ENCODE measurements around the gene GPLD1.

The GPLD1 gene

DNA sequence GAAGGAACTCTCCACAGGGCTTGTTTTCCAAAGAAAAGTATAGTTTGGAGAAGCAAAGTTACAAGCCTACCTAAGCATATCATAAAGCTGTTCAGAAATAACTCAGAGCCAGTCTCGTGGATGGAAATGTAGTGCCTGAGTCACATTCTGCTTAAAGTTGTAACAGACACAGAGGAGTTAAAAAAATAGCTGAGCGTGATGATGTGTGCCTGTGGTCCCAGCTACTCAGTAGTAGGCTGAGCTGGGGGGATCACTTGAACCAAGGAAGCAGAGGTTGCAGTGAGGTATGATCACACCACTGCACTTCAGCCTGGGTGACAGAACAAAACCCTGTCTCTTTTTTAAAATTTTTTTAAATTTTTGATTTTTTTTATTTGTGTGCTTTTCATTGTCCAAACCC lies 12.0 kb upstream of the GPLD1 start:
- no peak for DNase-seq (ENCODE audit: low spot score)

DNA sequence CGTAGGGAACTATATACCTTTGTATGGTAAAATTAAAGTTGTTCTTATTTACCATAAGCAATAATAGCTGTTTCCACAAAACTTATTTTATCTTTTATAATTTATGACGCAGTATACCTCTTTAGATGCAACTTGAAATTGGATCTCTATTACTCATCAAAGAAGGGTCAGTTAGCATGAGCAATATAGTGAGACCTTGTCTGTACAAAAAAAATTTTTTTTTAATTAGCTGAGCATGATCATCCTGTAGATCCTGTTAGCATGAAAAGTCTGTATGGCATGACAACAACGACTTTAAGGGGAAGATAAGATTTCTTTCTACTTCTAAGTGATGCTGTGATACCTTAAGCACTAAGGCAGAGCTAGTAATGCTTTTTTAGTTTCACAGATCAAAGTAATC lies 11.3 kb upstream of the GPLD1 start:
- DNase-seq (ENCODE audit: low spot score), result no peak

DNA sequence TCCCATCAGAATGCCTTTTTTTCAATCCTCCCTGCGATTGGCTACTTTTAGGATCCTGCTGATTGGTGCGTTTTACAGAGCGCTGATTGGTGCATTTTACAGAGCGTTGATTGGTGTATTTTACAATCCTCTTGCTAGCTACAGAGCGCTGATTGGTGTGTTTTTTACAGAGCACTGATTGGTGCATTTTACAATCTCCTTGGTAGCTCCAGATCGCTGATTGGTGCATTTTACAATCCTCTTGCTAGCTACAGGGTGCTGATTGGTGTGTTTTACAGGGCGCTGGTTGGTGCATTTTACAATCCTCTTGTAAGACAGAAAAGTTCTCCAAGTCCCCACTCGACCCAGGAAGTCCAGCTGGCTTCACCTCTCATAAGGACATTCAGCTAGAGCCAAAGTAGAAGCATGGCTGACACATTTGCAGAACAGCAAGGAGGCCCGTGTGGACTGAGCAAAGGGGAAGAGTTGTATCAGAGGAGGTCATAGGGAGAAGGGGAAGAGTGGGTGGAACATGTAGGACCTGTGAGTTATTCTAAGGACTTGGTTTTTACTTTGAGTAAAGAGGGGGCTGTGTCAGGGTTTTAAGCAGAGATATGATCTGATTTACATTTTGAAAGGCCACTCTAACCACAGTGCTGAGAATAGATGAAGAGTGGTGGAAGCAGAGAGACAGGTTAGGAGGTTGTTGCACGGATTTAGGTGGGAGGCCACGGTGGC lies 8.0 kb upstream of the GPLD1 start:
- no peak for DNase-seq (ENCODE audit: low spot score)

DNA sequence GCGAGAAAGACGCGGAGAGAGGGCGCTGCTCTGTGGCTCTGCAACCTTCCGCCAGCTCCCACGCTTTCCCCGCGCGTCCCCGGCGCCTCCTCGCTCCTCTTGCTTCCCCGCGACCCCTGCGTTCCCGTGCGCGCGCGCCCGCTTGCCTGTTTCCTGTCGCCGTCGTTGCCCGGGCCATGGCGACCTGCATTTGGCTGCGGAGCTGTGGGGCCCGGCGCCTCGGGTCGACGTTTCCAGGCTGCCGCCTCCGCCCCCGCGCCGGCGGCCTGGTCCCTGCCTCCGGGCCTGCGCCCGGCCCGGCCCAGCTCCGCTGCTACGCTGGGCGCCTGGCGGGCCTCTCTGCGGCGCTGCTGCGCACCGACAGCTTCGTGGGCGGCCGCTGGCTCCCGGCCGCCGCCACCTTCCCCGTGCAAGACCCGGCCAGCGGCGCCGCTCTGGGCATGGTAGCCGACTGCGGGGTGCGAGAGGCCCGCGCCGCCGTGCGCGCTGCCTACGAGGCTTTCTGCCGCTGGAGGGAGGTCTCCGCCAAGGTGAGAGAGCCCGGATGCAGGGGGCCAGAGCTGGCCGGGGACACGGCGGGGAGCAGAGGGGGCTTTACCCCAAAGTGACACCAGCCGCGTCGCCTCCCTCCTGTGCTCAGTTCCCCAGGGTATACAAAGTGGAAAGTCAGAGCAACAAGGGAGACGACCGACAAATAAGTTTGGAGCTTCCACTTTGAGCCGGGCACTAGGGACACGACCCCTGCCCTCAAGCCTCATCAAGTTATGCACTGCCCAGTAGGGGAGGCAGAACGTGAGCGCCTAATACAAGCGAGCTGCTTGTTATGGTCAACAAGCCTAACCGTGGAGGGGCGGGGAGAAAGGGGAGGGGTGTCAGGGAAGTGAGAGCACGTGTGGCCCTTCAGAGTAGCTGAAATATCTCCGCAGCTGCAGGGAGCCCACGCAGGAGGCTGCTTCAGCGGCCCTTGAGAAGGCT lies 5.7 kb upstream of the GPLD1 start, which contains the start of gene ALDH5A1:
TSS of gene ALDH5A1 (plus strand) at position 149 of the 975 bp plus-strand sequence. CDS start at position 177, 28 bp downstream.
- peak; percentile 61 for DNase-seq (ENCODE audit: low spot score)

DNA sequence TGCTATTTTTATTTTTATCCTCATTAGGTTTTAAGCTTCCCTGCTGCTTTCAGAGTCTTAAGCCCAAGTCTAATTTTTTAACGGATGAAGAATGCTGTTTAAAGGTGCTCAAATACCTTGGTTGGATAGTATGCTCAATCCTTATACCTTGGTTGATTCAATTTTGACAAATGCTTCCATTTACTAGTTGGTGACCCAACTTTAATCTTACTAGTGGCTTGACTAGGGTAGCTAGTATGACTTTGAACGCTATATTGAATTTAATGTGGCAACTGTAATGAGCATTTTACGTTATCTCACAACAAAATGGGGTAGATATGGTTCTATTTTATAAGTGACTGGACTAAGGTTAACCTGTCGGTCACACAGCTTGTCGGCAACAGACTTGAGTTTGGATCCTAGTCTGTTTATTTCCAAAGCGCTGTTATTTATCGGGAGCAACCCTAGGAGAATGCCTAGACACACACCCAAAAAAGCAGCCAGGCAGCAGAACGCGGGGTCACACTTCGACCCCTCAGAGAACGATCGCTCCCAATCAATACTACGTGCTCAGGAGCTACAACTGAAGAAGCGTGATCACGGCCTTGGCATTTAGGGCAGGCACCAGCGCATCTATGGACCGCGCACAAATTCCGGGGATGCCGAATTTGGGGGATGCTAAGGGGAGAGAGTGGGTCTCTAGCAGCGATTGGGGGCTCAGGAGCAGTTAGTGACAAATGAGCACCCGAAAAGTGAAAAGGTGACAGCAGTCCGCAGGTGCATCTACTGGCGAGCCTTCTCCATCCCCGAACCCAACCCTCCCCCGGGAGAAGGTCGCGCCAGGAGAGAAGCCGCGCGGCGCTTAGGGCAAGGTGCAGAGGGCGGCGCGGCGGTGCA lies 4.8 kb upstream of the GPLD1 start:
- no peak for DNase-seq (ENCODE audit: low spot score)

DNA sequence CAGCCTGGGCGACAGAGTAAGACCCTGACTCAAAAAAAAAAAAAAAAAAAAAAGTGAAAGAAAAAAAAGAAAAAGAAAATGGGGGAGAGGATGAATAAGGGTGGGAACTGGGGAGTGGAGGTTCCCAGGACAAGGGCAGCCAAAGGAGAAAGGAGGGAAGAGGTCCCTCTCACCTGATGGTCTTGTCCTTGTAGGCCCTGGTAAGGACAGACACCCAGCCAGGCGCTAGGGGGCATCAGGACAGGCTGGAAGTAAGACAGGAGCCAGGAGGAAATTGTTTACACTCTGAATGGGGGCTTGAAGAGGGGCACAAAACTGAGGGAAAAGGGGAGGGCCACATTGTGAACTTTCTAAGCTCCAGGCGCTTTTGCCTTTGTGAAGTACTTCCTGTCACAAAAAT lies 3.1 kb upstream of the GPLD1 start:
- DNase-seq (ENCODE audit: low spot score), result no peak

DNA sequence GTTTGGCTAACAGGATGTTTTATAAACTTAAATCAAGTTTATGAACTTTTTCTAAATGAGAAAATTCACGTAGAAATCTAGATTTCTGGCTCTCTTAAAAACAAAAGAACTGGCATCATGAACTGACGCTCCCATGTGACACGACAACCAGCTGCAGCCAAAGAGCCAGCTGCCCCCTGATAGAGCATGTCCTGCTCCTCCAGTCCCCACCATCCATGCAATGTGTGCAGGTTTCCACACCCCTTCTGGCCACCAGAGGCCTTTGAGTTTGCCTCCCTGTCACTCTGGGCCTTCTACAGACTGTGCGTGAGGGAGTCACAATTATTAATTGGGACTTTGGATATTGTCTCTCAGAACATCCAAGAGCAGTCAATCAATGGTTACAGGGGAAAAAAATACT lies 1.6 kb upstream of the GPLD1 start:
- no peak for DNase-seq (ENCODE audit: low spot score)

DNA sequence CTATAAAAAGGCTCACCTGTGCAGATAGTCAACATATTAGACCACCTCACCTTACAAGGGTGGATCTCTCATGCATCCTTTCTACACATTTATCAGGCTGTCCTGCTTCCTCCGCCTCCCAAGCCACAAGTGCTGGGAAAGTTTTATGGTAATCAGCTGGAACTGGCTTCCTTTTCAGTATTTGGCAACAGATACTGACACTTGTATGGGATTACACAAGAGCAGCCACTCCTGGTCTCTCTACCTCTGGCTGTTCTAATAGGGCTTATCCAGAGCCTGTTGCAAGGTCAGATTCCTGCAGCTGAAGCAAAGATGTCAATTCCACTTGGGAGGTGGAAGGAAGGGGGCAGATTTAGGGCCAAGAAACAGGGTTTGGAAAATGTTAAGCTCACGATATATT lies 503 bp upstream of the GPLD1 start:
- no peak for DNase-seq (ENCODE audit: low spot score)

DNA sequence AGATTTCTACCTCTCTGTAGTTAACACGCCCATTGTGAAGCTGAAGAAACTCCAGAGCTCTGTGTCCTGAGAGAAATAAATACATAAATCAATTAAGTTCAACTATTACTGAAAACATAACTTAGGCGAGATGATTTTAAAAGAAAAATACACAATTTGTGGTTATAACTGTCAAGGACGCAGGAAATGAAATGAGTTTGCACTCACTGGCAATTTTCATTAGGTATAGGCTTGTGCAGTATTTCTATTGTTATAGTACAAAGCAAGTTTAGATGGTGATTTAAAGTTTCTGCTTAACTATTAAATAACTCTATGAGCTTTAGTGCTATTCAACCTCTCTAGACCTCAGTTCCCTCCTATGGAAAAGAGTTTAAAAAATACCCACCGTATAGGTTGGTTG lies 3.3 kb downstream of the GPLD1 start:
- no peak for DNase-seq (ENCODE audit: low spot score)

DNA sequence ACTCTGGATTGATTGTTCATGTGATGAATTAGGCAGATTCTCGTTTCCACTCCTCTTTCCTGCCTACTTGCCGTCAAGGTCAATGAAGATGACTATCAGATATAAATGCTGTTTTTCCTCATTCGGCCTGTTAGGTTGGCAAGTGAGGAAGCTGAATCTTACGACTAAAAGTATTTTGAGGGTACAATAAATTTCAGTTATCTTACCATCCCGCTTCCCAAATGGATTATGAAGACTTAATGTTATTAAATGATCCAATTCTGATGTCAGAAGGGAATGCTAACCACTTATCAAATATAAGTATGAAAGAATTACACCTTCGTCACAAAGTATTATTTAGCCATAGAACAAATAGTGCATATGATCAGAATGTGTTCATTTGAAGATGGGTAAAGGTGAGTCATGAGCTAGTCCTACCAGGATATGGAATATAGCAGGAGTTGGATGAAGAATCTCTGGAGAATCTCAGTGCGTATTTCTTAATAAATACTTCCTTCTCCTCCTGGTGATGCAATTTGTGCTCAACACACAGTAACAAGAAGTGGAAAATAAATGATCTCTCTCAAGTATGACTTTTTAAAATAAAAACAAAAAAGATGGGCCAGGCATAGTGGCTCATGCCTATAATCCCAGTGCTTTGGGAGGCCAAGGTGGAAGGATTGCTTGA lies 4.6 kb downstream of the GPLD1 start:
- DNase-seq (ENCODE audit: low spot score), result no peak

DNA sequence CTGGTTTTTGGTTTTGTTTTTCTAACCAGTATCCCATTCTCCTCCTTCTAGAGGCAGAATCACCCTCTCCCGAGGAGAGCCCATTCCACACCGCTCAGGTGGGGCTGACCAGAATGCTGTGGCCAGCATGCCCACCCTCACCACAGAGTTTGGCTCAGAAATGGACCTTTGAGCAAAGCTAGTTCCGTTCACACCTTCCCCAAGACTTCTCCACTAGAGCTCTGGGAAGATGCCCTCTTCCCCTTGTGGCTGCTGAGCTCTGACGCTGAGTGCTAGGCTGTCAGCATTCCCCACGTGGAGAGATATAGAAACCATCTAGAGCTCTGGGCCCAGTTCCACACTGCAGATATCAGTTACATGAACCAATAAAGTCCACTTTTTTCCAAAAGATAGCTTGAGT lies 7.9 kb downstream of the GPLD1 start:
- DNase-seq (ENCODE audit: low spot score), result no peak

DNA sequence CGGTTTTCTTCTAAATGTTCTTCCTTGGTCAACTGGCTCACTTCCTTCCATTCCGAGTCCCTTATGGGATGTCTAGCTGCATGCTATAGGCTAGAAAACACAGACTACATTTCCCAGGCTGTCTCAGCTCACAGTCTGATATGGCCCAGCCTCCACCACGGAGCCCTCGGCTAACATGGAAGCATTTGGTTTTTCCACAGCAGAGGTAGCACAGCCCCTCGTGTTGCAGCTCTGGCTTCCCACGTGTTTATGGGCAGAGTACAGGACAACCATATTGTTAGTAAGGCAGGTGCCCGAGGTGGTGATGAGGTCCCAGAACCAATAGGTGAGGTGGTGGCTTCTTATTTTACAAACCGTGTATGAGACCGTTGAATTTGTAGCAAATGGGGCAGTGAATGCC lies 8.7 kb downstream of the GPLD1 start:
- no peak for DNase-seq (ENCODE audit: low spot score)

DNA sequence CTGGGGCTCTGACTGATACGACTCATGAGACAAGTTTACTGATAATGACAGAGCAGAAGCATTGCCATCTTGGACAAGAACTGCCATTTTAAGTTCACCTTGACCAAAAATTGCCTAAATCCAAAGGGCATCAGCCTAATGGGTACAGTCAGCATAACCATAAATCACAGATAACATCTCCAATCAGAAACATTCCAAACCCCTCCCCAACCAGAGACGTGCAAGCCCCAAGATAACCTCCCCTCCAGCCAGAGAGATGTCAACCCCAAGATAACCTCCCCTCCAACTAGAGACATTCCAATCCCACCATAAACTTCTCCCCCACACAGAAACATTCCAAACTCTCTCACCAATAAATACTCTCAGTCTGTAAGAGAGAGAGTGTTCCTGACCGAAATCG lies 10.5 kb downstream of the GPLD1 start:
- no peak for DNase-seq (ENCODE audit: low spot score)

DNA sequence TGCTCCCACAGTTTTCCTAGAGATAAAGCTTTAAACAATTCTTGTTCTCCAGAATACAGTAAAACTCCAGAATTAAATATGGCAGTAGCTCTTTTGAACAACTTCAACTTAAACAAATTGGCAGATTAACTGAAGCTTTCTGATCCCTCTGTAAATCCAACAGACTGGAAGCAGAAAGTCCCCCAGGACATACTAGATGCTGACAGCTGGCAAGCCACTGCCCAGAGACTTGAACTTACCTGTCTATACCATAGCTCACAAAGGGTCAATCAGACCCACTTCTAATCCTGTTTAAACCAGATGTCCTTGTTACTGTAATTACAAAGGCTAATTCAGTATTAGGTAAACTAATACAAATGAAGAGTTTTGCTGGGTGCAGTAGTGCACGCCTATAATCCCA lies 12.3 kb downstream of the GPLD1 start:
- DNase-seq (ENCODE audit: low spot score), result no peak

DNA sequence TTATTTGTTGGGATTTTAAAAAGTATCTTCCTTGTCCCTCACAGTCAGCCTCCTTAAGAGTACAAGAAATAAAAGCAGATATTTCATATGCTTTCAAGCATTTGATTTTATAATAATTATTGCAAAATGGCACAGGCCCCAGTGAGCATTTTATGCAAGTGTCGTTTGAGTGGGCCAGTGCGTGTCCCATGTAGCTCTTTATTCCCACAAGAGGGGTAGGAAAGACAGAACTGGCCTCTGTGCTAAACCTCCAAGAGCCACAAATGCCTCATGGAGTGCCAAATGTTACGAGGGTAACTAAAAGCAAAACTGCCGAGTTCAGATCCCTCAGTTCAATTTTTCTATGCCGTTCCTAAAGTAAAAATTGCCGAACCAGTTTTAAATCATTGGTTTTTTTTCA lies 12.7 kb downstream of the GPLD1 start:
- DNase-seq (ENCODE audit: low spot score), result no peak

DNA sequence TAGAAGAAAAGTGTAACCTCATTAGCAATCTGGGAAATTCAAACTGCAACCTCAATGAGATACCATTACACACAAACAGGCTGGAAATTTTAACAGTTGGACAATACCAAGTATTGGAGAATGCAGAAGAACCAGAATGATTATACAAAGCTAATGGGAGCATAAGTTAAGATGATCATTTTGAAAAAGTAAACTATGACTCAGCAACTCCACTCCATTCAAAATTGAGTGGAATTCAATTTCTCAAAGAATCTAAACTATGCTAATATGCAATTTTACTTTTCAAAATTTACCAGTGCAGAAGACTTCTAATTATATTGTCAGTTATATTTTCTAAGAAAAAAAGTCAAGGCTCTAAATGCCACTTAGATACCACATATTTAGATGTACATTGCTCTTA lies 17.2 kb downstream of the GPLD1 start:
- no peak for DNase-seq (ENCODE audit: low spot score)

DNA sequence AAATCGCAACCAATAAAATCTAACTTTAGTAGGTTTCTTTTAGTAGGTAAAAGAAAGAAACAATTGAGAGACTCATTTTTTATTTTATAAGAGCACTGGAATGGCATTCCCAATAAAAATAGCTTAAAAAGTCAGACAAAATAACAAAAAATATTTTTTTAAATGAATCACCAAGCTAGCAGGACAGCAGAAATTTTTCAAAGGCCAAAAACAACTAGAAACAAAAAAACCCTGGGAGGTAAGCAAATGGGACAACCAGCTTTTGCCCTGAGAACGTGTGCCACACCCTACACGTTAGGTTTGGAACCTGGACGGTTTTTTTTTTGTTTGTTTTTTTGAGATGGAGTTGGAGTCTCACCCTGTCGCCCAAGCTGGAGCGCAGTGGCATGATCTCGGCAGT lies 19.6 kb downstream of the GPLD1 start:
- no peak for DNase-seq (ENCODE audit: low spot score)

DNA sequence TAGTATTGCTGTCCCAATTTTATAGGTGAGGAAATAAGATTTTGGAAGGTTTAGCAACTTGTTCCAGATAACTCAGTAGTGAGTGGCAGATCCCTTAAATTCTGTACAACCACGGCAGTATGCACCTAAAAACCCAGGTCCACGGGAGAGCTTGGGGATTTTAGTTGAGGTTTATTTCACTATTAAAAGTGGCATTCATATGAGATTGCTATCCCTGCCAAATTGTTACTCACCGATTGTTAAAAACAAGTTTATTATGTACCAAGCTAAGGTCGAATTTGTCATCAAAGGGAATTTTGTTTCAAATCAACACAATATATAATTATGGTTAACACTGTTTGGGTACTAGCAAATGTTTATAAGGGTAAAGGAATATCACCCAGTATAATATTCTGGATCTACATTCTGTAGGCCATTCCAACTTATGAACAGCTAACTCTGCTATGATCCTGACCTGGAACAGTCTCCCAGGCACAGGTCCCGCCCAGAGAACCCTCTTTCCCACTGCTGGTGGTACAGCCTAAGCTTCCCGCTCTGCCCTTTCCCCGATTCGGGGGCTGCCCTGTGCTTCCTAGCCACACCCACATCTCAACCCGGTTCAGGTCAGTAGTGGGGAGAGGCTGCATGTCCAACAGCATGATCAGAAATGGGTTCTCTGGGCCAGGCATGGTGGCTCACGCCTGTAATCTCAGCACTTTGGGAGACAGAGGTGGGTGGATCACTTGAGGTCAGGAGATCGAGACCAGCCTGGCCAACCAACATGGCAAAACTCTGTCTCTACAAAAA lies 24.9 kb downstream of the GPLD1 start:
- no peak for DNase-seq (ENCODE audit: low spot score)

DNA sequence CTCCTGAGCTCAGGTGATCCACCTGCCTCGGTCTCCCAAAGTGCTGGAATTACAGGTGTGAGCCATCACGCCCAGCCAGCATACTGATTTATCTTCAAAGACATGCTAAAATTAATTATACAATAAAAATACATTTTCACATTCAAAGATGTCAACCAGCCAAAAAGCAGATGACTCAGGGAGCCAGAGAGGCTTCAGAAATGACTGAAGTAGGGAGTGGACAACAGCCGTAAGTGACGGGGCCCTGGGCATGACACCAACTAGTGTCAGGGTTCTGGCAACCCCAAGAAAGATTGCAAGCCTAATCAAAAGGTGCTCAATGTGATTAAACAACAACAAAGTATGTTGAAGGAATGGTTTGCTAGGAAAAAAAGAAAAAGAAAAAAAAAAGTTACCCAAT lies 28.4 kb downstream of the GPLD1 start:
- no peak for DNase-seq (ENCODE audit: low spot score)

DNA sequence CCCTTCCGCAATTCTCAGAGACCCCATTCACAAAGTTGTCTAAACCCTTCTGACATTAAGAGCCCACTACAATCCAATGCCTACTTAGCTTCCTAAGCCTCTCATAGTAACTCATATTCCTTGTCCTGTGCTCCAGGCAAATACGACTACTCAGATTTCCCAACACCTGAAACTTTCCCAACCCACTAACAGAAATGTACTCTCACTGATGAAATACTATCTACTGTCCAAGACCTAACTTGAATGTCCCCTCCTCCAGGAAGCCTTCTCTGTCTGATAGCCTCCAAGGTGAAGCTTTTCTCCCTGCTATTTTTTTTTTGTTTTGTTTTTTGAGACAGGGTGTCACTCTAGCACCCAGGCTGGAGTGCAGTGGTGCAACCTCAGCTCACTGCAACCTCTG lies 30.4 kb downstream of the GPLD1 start:
- DNase-seq (ENCODE audit: low spot score), result no peak

DNA sequence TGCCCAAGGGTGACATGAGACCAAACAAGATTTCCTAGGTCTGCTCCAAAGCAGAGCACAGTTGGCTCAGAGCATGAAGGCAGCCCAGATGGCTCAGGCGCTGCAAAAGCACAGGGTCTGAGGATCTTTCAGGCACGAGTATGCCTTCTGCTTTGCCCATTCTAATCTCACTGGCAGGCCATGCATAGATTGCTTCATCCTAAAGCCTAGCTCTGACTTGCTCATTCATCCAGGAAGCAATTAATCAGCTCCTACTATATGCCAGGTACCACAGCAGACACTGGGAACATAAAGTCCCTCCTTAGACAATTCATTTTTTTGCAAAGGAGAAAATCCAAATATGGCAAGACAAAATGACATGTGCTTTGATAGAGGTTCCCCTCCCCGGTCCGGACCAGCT lies 31.2 kb downstream of the GPLD1 start:
- no peak for DNase-seq (ENCODE audit: low spot score)
